GM18873 (cell line): ENCODE data around the gene OR51I2.

Experiments used
- ATAC-seq: cut with Tn5 transposase; IDR thresholded peaks from one replicate; pipeline ENCODE4 v1.9.1; 2021; ENCODE audit warnings: mild to moderate bottlenecking, moderate library complexity, moderate number of reproducible peaks; ENCODE audit not compliant: unreplicated experiment, low FRiP score

The OR51I2 gene

GRCh38 chr11:5505363-5506048 is 56.4 kb downstream of the OR51I2 start:
- ATAC-seq: no peak
